CD4-positive, alpha-beta T cell treated with Interleukin-12 subunit alpha and Interleukin-12 subunit beta, for 1 hour (primary cell): ENCODE measurements around the gene NAA15.
A peak's percentile ranks its signal among the peaks of the same experiment; 100 is the strongest.
"Not testable (repeated sequence)": the region's sequence is repeated elsewhere in the genome, so short reads cannot be mapped to it uniquely, and the experiment has no call there.

ENCODE experiments used
- DNase-seq: peaks from one replicate; pipeline ENCODE4 v3.0.0-alpha.2; 2020

NAA15 gene

GRCh38 chr4:139453371-139454110 is 152.2 kb downstream of the NAA15 start:
- peak; percentile 97 for DNase-seq

- DNase-seq: no peak
Observed at GRCh38 chr4:139454111-139455045, 153.1 kb downstream of the NAA15 start, which contains the start of gene RAB33B. TSS of gene RAB33B (plus strand) at chr4:139454121. CDS start at chr4:139454196, 75 bp downstream.

- no peak for DNase-seq
Observed at GRCh38 chr4:139455126-139455538, 153.8 kb downstream of the NAA15 start.

GRCh38 chr4:139457318-139457717 is 156.0 kb downstream of the NAA15 start:
- DNase-seq: no peak

- DNase-seq: no peak
Observed at GRCh38 chr4:139458543-139458942, 157.2 kb downstream of the NAA15 start.

GRCh38 chr4:139458999-139459398 is 157.7 kb downstream of the NAA15 start:
- DNase-seq: no peak

- DNase-seq: no peak
Observed at GRCh38 chr4:139460565-139460964, 159.3 kb downstream of the NAA15 start.

GRCh38 chr4:139461022-139461628 is 159.8 kb downstream of the NAA15 start:
- DNase-seq: no peak

GRCh38 chr4:139464512-139464911 is 163.2 kb downstream of the NAA15 start:
- not testable (repeated sequence) for DNase-seq

GRCh38 chr4:139465922-139466321 is 164.6 kb downstream of the NAA15 start:
- DNase-seq: no peak

GRCh38 chr4:139468756-139469155 is 167.5 kb downstream of the NAA15 start:
- DNase-seq: not testable (repeated sequence)

- DNase-seq: no peak
Observed at GRCh38 chr4:139469216-139469615, 167.9 kb downstream of the NAA15 start.
